Spleen (tissue), 13 donors: Measurements from ENCODE around the gene FAM53B. TPM values are rescaled to one million over a fixed set of nuclear protein-coding genes. Genes with fewer than 3 reads are reported as not detected.
A peak's percentile ranks its signal among the peaks of the same experiment; 100 is the strongest.
"Not testable (repeated sequence)": the region's sequence is repeated elsewhere in the genome, so short reads cannot be mapped to it uniquely, and the experiment has no call there.

Experiments
- DNase-seq: peaks from one replicate; pipeline ENCODE4 v3.0.0-alpha.2; 2020
- H3K27ac ChIP-seq, 8 donors: fragments of 200-600 bp; sonication (generic) in 7 of 8; 1 replicate in 4 of 8; 2 replicates in 4 of 8; pipeline versions ENCODE4 v1.5.0 to v1.8.0; 2016 to 2021; ENCODE audit warnings: inconsistent platforms in 4 of 8, mild to moderate bottlenecking in 4 of 8, moderate library complexity in 1 of 8
- H3K27me3 ChIP-seq, 7 donors: fragments of 200-600 bp; sonication (generic) in 6 of 7; replicated peaks in 1 of 7; 1 replicate in 4 of 7; 2 replicates in 3 of 7; pipeline versions ENCODE4 v1.5.0 to v1.8.0; 2016 to 2021; ENCODE audit warnings: inconsistent platforms in 3 of 7, mild to moderate bottlenecking in 1 of 7
- H3K36me3 ChIP-seq, 6 donors: fragments of 200-600 bp; sonication (generic) in 5 of 6; 1 replicate in 4 of 6; 2 replicates in 2 of 6; pipeline versions ENCODE4 v1.5.0 to v1.8.0; 2016 to 2021; ENCODE audit warnings: inconsistent platforms in 2 of 6
- H3K4me1 ChIP-seq, 6 donors: fragments of 200-600 bp; sonication (generic) in 5 of 6; 1 replicate in 3 of 6; 2 replicates in 3 of 6; pipeline versions ENCODE4 v1.5.0 to v1.8.0; 2016 to 2021; ENCODE audit warnings: inconsistent platforms in 3 of 6
- H3K4me3 ChIP-seq, 8 donors: fragments of 200-600 bp; sonication (generic) in 7 of 8; 1 replicate in 4 of 8; 2 replicates in 4 of 8; pipeline versions ENCODE4 v1.5.0 to v1.8.0; 2016 to 2021; ENCODE audit warnings: inconsistent platforms in 4 of 8, mild to moderate bottlenecking in 4 of 8, moderate library complexity in 2 of 8
- H3K9me3 ChIP-seq, 8 donors: fragments of 200-600 bp; sonication (generic) in 7 of 8; 1 replicate in 4 of 8; 2 replicates in 4 of 8; pipeline versions ENCODE4 v1.5.0 to v1.8.0; 2016 to 2021; ENCODE audit warnings: inconsistent platforms in 4 of 8
- CTCF ChIP-seq, 11 experiments: fragments of 200-600 bp in 7 of 11; fragments of 450-650 bp in 4 of 11; sonication (generic) in 4 of 11; IDR thresholded peaks in 8 of 11; conservative IDR thresholded peaks in 3 of 11; 1 replicate in 7 of 11; 2 replicates in 4 of 11; pipeline versions ENCODE4 v1.4.0 to v1.8.0; 2016 to 2021; ENCODE audit warnings: antibody characterized with exemption in 11 of 11, inconsistent platforms in 4 of 11, mild to moderate bottlenecking in 1 of 11
- POLR2A ChIP-seq, 3 donors: fragments of 450-650 bp; IDR thresholded peaks; one replicate each; pipeline ENCODE4 v1.5.1; 2017; ENCODE audit warnings: antibody characterized with exemption in 3 of 3, mild to moderate bottlenecking in 1 of 3
- POLR2AphosphoS5 ChIP-seq, 3 donors: sonication (generic); formaldehyde crosslinking; IDR thresholded peaks; one replicate each; pipeline ENCODE4 v1.5.1; 2017; ENCODE audit warnings: antibody characterized with exemption in 3 of 3
- WGBS, 5 donors: extraction: QIAGEN DNeasy Blood & Tissue Kit in 3 of 5; methylation state at CpG; one replicate each; pipeline versions ENCODE4 v1.1.5 to v1.1.7; 2013 to 2018; 5-methylcytosine and 5-hydroxymethylcytosine counted together
- intact Hi-C: fragments of 100-400 bp; cut with DNase I; formaldehyde crosslinking; loops from one replicate; pipeline ENCODE4 v1.15.0; 2023; ENCODE audit warnings: low total_unique reads
- long read RNA-seq, 2 donors: transcript quantifications; one replicate each; lab custom pipeline, GENCODE V29; 2026
- polyA plus RNA-seq, 3 donors: library from polyadenylated mRNA; stranded (reverse); fragments of 200-250 nt; gene quantifications; one replicate each; pipeline ENCODE4 v1.2.1, GENCODE V29; 2013
- total RNA-seq, 7 donors: library from RNA; depleted of rRNA in 3 of 7; stranded (reverse); fragments of >200 nt in 3 of 7; fragmentation: NEBNext Ultra II Directional in 4 of 7; extraction: Animal tissue kit (Norgen Biotek cat#: 25700) in 4 of 7; gene quantifications; one replicate each; pipeline versions ENCODE4 v1.1.0 to v1.2.1, GENCODE V29; 2016 to 2021
- donor health status: healthy with polysubstance abuse.
- donor health status: DM: no; HTN: no; CAD: no; lungs with moderate emphysema.
- donor health status: DM: no; HTN: no; CAD: no.
- donor health status: Bipolar disorder and iron deficiency.
- donor health status: healthy.
- donor health status: DM: no; HTN: no; CAD: no.
- donor health status: DM: yes; HTN: yes; CAD: no.

FAM53B gene
- total RNA-seq (10 to 100 TPM; 43.8 to 94.0 (median 68.9) TPM), polyA plus RNA-seq (10 to 100 TPM; 13.3 to 35.2 (median 20.0) TPM)
- long read RNA-seq, donor 1, full-length matches to known transcripts, result 3 of 3 reads
- long read RNA-seq, donor 1, partial matches to known transcripts, result 0 of 3 reads
- long read RNA-seq, donor 1, other reads (novel, unspliced or antisense), result 0 of 3 reads
- long read RNA-seq, donor 2, full-length matches to known transcripts, result 3 of 3 reads
- long read RNA-seq, donor 2, partial matches to known transcripts, result 0 of 3 reads
- long read RNA-seq, donor 2, other reads (novel, unspliced or antisense), result 0 of 3 reads

DNA sequence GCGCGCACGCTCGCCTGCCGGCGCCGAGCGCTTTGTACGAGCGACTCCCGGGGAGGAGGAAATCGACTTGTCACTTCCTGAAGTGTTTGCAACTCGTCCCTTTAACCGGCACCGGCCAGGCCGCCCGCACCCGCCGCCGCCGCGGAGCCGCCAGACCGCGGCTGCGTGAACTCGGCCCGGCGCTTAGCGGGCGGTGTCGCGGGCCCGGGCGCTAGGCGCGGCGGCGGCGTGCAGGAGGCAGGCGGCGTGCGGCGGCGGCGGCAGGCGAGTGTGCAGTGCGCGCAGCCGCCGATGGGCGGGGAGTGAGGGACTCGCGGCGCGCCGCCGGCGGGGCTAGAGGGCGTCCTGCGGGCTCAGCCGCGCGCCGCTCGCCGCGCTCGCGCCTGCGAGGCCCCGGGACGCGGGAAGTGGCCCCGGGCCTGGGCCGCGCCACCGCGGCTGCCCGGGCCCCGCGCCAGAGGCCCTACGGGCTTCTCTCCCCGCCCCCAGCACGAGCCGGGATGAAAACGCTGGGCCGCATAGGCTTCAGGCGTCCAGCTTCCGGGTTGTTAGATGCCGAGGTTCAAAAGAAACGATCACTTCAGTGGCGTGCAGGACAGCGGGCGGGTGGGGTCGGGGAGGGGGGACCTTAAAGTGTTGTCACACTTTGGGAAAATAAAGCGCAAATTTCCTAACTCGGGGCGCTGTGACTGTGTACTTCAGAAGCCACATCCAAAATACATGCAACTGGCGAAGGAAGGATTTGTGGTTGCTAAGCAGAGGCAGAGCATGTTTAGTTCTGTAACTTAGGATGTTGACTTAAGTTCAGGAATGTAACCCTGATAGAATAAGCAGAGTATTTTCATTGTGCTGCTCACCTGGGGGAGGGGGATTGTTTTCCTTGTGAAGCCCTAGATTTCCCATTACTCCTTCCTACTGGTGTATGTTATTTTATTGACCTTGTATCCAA, at the start of gene FAM53B:
Gene FAM53B, minus strand, starts transcription at position 277 of the 949 bp plus-strand sequence. CDS start 37,665 bp downstream, outside the sequence.
- Histone ChIP-seq H3K27me3 (no peaks in the 10 kb centered on the region), H3K9me3 (no peaks in the 10 kb centered on the region), H3K4me3 (peak within 1 kb of the TSS; percentile 75 to 89 (median 84)), H3K27ac (peak within 1 kb of the TSS; percentile 73 to 95 (median 90)), H3K36me3 (peaks cover 0 to 8% (median 0%) of the 10 kb centered on the region in 6 donors), H3K4me1 (peaks cover 33 to 69% (median 53%) of the 10 kb centered on the region in 6 donors)
- DNase-seq, result peak; percentile 96
- 0 to 1% (median 0%) methylated on average over 28 to 100 of the region's 100 CpGs for WGBS, 5 donors
- TF ChIP-seq CTCF (IDR thresholded peaks at IDR 0.05 in 8 of 11, conservative IDR thresholded peaks at IDR 0.05 in 3 of 11) (peak in 1 of 11 experiments; percentile 42), POLR2AphosphoS5 (IDR thresholded peaks at IDR 0.05) (peak; percentile 56 to 74 (median 67)), POLR2A (IDR thresholded peaks at IDR 0.05) (no peak)
- intact Hi-C loops, result loop anchor here (5.0 to 10.0 kb wide), 2 partner anchors 100 to 212 kb away; no protein-coding TSS in a partner anchor

DNA sequence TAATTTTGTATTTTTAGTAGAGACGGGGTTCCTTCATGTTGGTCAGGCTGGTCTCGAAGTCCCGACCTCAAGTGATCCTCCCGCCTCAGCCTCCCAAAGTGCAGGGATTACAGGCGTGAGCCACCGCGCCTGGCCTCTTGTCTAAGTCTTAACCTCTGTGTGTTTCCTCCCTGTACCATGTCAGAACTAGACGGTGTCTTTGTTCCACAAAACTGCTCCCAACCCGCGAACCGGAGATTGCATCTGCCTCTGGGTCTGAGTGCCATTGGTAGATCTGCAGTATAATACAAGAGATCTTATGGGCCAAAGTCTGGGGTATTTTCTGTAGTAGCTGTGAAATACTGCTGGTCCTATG, 48.8 kb upstream of the FAM53B start:
- Histone ChIP-seq H3K4me3 (peak overlapping the region in 5 of 8 donors; percentile 77 to 95 (median 78)), H3K27ac (peak overlapping the region in 3 of 8 donors; percentile 91 to 93 (median 92)), H3K36me3 (peaks cover 0 to 19% (median 1%) of the 10 kb centered on the region in 6 donors), H3K4me1 (peaks cover 3 to 28% (median 15%) of the 10 kb centered on the region in 6 donors), H3K27me3 (no peaks in the 10 kb centered on the region), H3K9me3 (no peaks in the 10 kb centered on the region)
- TF ChIP-seq POLR2A (IDR thresholded peaks at IDR 0.05), result no peak
- TF ChIP-seq POLR2AphosphoS5 (IDR thresholded peaks at IDR 0.05), result no peak
- no peak for TF ChIP-seq CTCF (IDR thresholded peaks at IDR 0.05 in 8 of 11, conservative IDR thresholded peaks at IDR 0.05 in 3 of 11)
- WGBS, 5 donors, result 93 to 97% (median 94%) methylated on average over 11 of the region's 11 CpGs
- DNase-seq, result no peak
- intact Hi-C loops, result no loop called here

DNA sequence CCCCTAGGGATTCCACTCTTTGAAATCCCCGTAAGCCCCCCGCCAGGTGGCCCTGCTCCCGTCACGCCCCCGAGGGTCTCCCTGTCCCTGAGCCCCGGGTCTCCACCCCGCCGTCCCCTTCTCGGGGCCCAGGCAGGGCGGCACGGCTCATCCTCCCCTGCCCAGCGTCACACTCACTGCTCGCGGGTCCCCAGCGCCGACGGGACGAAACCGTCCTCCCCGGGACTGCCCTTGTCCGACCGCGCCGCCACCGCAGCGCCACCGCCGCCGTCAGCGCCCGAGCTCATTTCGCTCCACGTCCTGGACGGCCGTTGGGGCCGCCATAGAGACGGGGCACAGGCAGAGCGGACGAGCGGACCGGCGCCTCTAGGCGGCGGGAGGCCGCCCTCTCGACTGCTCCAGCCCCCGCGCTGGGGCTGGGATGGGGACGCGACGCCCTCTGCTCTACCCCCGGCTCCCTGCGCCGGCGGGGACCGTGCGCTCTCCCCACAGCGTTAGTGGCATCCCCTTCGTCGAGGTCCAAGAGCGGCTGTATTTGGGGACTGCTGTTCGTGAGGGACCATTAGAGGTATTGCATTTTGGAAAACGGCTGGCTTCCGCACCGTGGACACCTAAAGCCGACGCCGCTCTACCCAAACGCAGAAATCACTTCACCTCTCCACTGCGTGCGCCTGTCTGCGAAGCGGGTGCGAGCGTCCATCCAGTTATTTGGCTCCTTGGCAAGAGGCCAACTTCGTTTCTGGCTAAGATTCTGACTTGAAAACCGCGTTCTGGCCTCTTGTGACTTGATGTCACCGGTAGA, 47.6 kb upstream of the FAM53B start, which contains the start of gene EEF1AKMT2:
Gene EEF1AKMT2, minus strand, starts transcription at position 341 of the 802 bp plus-strand sequence. Its CDS starts 54 bp downstream, at position 287.
- peak; percentile 88 to 91 (median 90) for TF ChIP-seq POLR2AphosphoS5 (IDR thresholded peaks at IDR 0.05)
- peak in 10 of 11 experiments; percentile 41 to 79 (median 68) for TF ChIP-seq CTCF (IDR thresholded peaks at IDR 0.05 in 8 of 11, conservative IDR thresholded peaks at IDR 0.05 in 3 of 11)
- peak in 2 of 3 donors; percentile 23 to 37 for TF ChIP-seq POLR2A (IDR thresholded peaks at IDR 0.05)
- Histone ChIP-seq H3K27me3 (no peaks in the 10 kb centered on the region), H3K27ac (peak within 1 kb of the TSS; percentile 89 to 96 (median 92)), H3K36me3 (peaks cover 0 to 31% (median 9%) of the 10 kb centered on the region in 6 donors), H3K9me3 (no peaks in the 10 kb centered on the region), H3K4me3 (peak within 1 kb of the TSS; percentile 77 to 95 (median 79)), H3K4me1 (peaks cover 3 to 28% (median 15%) of the 10 kb centered on the region in 6 donors)
- WGBS, 5 donors, result 0 to 1% (median 1%) methylated on average over 30 to 79 of the region's 79 CpGs
- peak; percentile 96 for DNase-seq
- intact Hi-C loops, result no loop called here

GRCh38 chr10:124782900-124783299, 38.7 kb upstream of the FAM53B start:
- 91 to 100% (median 100%) methylated on average over 1 of the region's 1 CpG for WGBS, 5 donors
- DNase-seq, intact Hi-C loops, H3K9me3 ChIP-seq, H3K4me1 ChIP-seq, H3K27me3 ChIP-seq, H3K4me3 ChIP-seq, H3K27ac ChIP-seq: not testable (repeated sequence)
- peaks cover 0 to 86% (median 25%) of the 10 kb centered on the region in 6 donors for H3K36me3 ChIP-seq
